ENCODE results near the gene DNAJC25.

Gene DNAJC25

GRCh38 chr9:111599092-111599954, 31.8 kb upstream of the DNAJC25 start, which contains the start of gene PTGR1:
PTGR1 (minus strand) TSS chr9:111599647; CDS start chr9:111597422, 2,225 bp downstream.
- DNase-seq (ENCODE audit: low spot score), result peak; percentile 71
- in situ Hi-C loops (cut with MboI; ENCODE audit: low sequenced_read_pairs, unreplicated experiment), result no loop called here
- TF ChIP-seq, protein P1, sequence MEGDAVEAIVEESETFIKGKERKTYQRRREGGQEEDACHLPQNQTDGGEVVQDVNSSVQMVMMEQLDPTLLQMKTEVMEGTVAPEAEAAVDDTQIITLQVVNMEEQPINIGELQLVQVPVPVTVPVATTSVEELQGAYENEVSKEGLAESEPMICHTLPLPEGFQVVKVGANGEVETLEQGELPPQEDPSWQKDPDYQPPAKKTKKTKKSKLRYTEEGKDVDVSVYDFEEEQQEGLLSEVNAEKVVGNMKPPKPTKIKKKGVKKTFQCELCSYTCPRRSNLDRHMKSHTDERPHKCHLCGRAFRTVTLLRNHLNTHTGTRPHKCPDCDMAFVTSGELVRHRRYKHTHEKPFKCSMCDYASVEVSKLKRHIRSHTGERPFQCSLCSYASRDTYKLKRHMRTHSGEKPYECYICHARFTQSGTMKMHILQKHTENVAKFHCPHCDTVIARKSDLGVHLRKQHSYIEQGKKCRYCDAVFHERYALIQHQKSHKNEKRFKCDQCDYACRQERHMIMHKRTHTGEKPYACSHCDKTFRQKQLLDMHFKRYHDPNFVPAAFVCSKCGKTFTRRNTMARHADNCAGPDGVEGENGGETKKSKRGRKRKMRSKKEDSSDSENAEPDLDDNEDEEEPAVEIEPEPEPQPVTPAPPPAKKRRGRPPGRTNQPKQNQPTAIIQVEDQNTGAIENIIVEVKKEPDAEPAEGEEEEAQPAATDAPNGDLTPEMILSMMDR (IDR thresholded peaks at IDR 0.05; ENCODE audit: borderline replicate concordance, control extremely low read depth, extremely low read depth, insufficient read depth, missing control alignments), result no peak

GRCh38 chr9:111599955-111600343, 31.2 kb upstream of the DNAJC25 start:
- no peak for DNase-seq (ENCODE audit: low spot score)
- TF ChIP-seq, protein P1 (IDR thresholded peaks at IDR 0.05; ENCODE audit: borderline replicate concordance, control extremely low read depth, extremely low read depth, insufficient read depth, missing control alignments), result no peak
- in situ Hi-C loops (cut with MboI; ENCODE audit: low sequenced_read_pairs, unreplicated experiment), result no loop called here

DNA sequence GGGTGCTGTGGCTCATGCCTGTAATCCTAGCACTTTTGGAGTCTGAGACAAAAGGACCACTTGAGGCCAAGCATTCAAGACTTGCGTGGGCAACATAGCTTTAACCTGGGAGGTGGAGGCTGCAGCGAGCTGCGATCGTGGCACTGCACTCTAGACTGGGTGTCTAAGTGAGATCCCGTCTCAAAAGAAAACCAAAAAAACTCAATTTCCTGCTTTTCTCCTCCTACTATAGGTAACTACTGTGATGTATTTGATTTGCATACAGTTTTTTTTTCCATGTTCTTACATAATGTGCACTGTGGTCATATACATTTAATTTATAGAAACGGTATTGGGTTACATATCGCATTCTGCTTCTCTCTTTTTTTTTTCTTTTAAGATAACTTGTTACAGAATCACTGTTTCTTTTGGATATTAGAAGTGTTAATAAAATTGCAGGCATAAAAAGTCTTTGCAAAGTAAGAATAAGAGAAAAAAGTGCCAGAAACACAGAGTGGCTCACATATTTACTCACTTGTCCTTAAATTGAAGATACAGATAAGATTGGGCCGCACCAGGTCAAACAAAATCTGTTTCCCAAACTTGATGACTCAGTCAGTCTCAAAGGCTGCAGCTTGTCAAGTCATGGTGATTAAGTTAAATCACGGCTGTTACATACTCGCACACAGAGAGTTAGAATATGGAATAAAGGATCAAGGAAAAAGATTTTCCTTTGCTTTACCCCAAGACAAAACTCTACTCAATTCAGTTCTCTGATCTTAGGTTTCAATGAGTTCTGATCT, 29.7 kb upstream of the DNAJC25 start:
- in situ Hi-C loops (cut with MboI; ENCODE audit: low sequenced_read_pairs, unreplicated experiment), result no loop called here
- no peak for DNase-seq (ENCODE audit: low spot score)
- TF ChIP-seq, protein P1 (IDR thresholded peaks at IDR 0.05; ENCODE audit: borderline replicate concordance, control extremely low read depth, extremely low read depth, insufficient read depth, missing control alignments), result no peak

- DNase-seq (ENCODE audit: low spot score), result no peak
- in situ Hi-C loops (cut with MboI; ENCODE audit: low sequenced_read_pairs, unreplicated experiment), result no loop called here
- TF ChIP-seq, protein P1 (IDR thresholded peaks at IDR 0.05; ENCODE audit: borderline replicate concordance, control extremely low read depth, extremely low read depth, insufficient read depth, missing control alignments), result no peak
Observed at GRCh38 chr9:111603041-111603440, 28.1 kb upstream of the DNAJC25 start.

GRCh38 chr9:111604054-111604615, 27.0 kb upstream of the DNAJC25 start:
- in situ Hi-C loops (cut with MboI; ENCODE audit: low sequenced_read_pairs, unreplicated experiment), result no loop called here
- DNase-seq (ENCODE audit: low spot score), result no peak
- TF ChIP-seq, protein P1 (IDR thresholded peaks at IDR 0.05; ENCODE audit: borderline replicate concordance, control extremely low read depth, extremely low read depth, insufficient read depth, missing control alignments), result no peak

DNA sequence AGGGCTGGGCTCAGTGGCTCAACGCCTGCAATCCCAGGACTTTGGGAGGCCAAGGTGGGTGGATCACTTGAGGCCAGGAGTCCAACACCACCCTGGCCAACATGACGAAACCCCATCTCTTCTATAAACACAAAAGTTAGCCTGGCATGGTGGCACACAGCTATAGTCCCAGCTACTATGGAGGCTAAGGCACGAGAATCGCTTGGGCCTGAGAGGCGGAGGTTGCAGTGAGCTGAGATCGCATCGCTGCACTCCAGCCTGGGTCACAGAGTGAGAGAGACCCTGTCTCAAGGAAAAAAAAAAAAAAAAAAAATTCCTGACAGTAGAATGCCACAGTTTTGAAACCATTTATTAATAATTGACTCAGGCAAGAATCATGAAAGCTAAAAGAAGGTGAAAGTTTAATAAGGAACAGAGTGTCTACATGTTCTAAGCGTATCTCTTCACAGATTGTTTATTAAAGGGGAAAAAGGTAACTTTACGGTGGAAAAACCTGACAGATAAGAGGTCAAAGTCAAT, 26.0 kb upstream of the DNAJC25 start:
- in situ Hi-C loops (cut with MboI; ENCODE audit: low sequenced_read_pairs, unreplicated experiment), result no loop called here
- TF ChIP-seq, protein P1 (IDR thresholded peaks at IDR 0.05; ENCODE audit: borderline replicate concordance, control extremely low read depth, extremely low read depth, insufficient read depth, missing control alignments), result no peak
- no peak for DNase-seq (ENCODE audit: low spot score)

Data from GM13976 (cell line).